HG03095 (cell line): ENCODE measurements around the gene MED4.
"Not testable (repeated sequence)": the region's sequence is repeated elsewhere in the genome, so short reads cannot be mapped to it uniquely, and the experiment has no call there.

Source experiments
- ATAC-seq: cut with Tn5 transposase; IDR thresholded peaks from one replicate; pipeline ENCODE4 v1.9.1; 2021; ENCODE audit warnings: moderate library complexity; ENCODE audit not compliant: unreplicated experiment

The MED4 gene

DNA sequence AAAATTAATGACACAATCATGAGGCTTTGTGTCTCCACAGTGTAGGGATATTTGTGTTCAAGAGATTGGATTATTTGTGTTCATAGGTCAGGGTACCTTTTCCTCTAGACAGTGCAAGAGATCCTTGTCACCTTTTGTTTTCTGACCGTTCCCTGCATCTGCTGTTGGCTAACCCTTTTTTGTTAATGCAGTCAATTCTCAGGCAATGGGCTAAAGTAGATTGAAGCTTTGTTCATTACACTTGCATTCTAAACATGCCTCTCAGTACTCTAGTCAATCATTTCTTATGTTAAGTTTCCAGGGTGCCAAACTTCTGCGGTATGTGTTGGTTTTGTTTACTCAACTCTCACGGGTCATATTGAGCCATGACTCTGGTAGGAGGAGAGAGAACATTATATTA, 1.8 kb upstream of the MED4 start:
- no peak for ATAC-seq

DNA sequence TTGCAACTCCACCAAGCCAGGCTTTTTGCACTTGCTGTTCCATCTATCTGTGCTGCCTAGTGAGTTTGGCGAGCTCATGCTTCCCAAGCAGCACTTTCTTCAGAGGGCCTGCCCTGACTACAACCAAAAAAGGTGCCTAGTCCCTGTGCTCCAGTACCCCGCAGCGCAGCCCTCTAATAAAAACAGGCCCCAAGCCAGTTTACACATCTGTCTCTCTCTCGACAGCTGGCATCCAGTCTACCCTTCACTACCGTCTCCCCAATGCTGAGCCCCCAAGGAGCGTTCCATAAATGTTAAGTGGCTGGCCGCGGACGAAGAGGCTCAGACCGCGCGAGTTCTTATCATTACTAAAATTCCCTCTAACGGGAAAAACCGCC, 512 bp downstream of the MED4 start:
- ATAC-seq: no peak

DNA sequence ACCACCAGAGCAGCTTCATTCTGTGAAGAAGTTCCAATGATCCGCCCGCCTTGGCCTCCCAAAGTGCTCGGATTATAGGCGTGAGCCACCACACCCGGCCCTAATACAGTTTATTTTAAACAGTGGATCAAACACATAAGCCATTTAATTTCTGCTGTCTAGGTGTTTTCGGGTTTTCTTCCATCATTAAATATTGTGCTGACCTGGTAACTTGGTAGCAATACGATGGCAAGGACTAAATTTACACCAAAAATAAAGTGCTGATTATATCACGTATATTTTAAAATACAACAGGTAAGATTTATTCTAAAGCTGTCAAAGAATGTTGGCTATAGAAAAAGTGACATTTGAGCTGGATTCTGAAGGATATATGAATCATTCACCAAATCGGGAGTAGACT, 1.3 kb downstream of the MED4 start:
- no peak for ATAC-seq

DNA sequence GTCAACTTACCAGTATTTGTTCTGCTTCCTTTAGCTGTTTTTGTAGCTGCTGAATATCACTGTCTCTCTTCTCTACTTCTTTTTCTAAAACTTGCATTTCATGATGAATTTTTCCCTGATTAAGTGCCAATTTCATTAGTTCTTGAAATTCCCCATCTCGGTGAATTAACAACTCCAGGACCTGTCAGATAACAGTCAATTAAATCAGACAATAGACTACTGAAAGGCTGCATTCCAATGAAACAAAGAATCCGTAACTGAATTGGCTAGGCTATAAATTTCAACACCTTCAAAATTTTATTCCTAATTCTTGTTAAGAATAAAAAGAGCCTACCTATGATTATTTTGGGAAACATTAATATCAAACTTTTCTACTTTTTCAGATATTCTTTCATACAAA, 8.6 kb downstream of the MED4 start:
- ATAC-seq: no peak

DNA sequence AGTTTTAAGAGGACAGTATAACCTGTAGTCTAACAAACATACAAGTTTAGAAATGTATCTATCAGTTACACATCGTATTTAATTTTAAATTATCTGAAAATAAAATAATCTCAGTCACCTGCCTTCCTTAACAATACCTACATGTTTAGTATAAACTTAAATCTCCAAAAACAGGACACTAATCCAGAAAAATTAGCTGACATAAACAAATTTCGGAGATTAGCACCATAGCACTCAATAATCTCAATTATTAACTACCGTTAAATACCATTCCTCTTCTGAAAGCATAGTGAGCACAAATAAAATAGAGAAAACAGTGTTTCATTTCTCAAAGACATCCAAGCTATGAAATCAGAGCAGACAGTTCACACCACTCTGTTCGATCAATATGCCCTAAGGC, 13.2 kb downstream of the MED4 start:
- no peak for ATAC-seq

DNA sequence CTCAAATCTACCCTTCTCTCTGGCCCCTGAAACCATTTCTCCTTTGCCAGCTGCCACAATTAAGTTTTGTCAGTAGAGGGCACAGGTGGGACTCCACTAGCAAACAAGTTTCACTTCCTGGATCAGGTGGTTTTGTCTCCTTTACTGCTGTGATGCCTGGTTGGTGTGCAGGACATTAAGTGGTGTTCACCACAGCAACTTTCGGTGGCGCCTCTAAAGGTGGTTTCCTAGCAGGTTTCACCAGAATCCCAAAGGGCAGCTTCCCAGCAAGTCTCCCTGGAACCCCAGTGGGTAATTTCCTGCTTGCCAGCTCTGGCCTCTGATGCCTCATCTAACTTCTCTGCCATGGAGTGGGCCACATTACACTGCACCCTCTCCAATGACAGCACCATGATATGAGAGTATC, 16.6 kb downstream of the MED4 start:
- peak; percentile 94 for ATAC-seq

DNA sequence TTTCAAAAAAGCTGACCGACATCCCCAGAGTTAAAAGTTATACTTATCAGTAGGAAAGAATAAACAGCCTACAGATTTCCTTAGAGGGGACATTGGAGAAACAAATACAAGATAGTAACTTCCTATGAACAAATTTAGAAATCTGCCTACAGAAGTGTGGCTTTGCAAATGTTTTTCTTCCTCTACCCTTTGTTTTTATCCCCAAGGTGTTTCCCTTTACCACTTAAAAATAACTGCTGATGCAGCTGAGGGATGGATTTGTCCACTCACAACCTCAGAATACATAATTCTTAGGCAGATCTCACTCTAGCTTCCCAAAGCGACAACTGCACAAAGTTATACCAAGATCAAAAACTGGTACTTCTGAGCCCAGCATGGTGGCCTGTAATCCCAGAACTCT, 20.9 kb downstream of the MED4 start:
- no peak for ATAC-seq

DNA sequence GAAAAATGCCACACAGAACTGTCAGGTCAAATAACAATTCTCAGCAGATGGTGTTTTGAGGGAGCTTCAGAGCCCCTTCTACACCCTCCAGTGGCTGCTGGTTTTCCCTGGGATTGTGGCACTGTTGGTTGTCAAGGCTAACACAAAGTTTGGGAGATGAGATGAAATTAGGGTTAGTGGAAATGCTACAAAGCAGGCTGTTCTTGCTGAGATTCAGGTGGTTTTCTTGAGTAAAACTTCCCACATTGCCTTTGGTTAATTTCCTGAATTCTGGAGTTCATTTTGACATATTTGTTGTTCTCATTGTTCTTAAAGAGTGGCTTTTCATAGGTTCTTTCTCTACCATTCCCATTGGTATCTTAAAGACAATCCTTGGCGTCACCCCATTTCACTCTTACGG, 22.1 kb downstream of the MED4 start:
- ATAC-seq: no peak

DNA sequence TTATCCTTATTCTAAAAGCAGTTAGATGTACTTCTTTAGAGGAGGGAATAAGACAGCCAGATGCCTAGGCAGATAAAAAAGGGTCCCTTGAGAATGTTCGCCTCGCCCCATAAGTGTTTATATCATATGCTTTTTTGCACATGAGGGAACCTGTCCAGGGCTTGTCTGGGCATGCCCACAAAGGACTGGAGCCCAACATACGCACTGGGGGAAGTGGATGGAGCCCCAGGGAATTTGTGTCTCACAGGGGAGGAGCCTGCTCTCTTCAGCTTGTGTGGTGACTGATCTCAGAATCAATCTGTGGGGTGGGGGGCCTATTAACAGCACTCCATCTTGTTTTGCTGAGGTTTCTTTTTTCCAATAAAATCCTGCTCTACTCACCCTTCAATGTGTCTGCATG, 22.6 kb downstream of the MED4 start:
- no peak for ATAC-seq

DNA sequence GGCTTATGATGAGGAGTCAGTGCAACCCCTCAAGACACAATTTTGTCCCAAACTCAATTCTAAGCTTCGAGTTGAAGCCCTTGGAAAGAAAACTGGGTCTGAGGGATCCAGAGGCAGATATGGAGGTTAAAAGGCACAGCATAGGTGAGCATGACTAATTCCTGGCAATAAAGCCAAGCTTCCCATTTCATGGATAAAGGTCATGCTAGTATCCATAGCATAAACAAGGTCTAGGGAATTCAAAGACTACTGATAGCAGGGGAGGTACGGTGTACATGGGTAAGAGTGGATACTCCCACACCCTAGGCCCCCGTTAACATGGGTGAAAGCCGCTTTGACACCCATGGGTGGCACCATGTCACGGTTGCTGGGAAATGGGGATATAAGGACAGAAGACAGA, 24.0 kb downstream of the MED4 start:
- ATAC-seq: no peak

DNA sequence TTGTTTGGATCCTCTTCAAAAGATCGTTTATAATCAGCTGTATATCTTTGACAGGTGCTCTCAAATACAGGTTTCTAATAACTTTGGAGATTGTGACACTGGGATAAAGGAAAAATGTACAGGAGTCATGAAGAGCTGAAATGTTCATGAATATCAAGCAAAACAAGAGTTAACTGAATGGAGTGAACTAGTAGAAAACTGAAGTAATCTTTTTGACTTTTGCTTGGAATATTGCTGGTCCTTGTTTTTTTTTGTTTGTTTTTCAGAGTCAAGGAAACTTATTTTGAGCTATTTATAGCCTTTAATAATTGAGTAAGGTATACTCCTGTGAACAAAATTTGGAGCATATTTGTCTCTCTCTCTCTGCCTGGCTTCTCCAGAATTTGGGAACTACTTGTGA, 25.3 kb downstream of the MED4 start:
- ATAC-seq: no peak

DNA sequence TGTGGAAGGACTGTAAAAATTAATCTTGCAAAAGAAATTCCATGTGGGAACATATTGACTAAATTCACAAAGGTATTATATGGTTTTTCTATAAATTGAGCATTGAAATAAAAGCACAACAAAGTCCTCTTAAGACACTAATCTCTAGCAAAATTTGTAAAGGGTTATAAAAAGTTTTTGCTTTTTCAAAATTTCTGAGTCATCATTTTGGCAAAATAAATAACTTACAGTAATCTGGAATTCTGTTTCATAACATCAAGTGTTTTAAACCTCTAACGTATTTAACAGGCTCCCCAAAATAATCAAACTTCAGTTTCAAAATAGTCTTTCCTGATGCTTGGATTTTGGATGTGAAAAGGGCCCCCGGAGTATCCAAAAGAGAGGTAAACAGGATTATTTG, 26.0 kb downstream of the MED4 start:
- ATAC-seq: no peak

DNA sequence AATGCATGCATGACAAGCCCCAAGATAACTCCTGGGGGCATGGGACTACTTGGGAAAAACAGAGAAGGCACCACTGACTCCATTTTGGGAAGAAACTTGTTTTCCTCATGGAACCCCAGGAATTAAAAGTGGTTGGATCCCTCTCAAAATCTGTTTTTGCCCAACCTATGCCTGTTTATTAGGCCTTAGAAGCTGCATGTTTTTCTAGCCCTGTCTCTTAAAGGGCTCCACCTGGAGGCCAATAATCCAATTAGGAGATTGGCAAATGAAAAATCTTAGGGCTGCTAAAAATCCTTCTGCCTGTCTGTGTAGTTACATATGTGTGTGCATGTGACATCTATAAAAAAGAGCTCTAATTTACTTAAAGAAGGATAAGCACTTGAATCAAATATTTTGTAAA, 26.9 kb downstream of the MED4 start:
- no peak for ATAC-seq

DNA sequence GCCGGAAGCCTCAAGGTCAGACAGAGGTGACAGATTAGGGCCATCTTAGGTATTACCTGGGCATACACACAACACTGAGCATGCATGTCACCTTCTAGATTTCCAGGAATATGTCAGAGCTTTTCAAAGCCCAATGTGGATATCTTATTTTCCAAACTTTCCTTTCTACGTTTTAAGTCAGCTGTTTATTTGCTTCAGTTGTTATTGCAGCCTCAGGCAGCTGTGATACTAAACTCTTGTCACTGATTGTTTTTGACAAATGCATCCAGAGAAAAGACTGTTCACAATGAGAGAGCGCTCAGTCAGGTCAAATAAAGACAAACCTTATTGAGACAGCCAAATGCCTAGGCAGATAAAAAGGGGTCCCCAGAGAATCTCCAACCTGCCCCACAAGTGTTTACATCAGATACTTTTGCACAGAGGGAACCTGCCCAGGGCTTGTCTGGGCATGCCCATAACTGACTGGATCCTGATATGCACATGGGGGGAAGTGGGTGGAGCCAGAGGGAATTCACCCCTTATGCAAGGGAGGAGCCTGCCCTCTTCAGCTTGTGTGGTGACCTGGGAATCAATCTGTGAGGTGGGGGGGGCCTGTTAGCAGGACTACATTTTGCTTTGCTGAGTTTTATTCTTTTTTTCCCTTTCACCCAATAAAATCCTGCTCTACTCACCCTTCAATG, 28.5 kb downstream of the MED4 start:
- no peak for ATAC-seq

DNA sequence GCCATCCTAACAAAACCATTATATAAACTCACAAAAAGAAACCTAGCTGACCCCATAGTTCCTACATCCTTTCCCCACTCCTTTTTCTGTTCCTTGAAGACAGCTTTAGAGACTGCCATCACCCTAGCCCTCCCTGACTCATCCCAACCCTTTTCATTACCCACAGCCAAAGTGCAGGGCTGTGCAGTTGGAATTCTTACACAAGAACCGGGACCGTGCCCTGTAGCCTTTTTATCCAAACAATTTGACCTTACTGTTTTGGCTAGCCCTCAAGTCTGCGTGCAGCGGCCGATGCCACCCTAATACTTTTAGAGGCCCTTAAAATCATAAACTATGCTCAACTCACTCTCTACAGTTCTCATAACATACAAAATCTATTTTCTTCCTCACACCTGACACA, 35.0 kb downstream of the MED4 start:
- not testable (repeated sequence) for ATAC-seq

DNA sequence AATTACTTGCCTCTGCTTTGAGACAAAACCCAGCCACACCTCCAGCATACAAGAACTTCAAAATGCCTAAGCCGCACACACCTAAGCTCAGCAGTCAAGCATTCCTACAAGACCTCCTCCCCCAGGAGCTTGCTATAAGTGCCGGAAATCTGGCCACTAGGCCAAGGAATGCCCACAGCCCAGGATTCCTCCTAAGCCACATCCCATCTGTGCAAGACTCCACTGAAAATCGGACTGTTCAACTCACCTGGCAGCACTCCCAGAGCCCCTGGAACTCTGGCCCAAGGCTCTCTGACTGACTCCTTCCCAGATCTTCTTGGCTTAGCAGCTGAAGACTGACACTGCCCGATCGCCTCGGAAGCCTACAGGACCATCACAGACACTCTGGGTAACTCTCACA, 36.4 kb downstream of the MED4 start:
- ATAC-seq: not testable (repeated sequence)

DNA sequence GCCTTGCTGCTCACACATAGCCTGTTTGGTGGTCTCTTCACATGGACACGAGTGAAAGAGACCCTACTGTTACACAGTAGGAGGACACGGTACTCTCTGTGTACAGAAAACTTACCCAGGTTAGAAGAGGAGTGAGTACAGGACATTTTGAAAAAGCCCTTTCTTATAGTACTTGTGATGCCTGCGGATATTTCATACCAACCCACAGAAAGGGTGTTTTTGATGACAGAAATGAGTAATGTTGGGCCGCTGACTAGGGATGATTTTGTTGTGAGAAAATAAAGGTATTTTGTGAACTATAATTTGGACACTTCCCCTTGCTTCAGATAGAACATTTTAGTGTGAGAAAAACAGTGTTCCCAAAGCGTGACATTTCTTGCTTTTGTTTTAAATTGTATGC, 39.2 kb downstream of the MED4 start:
- no peak for ATAC-seq

DNA sequence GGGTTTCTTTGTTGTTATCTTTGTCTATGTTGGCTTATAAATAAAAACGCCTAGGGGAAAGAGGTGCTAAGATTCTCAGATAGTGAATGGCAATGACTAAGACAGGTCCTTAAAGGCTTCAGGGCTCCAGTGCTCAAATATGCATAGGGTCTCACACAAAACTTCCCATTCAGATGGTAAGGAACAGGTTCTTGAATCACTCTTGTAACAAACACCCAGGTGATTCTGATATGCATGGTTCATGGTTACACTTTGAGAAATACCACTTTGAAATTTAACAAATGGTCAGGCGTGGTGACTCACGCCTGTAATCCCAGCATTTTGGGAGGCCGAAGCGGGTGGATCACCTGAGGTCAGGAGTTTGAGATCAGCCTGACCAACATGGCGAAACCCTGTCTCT, 40.3 kb downstream of the MED4 start:
- no peak for ATAC-seq

DNA sequence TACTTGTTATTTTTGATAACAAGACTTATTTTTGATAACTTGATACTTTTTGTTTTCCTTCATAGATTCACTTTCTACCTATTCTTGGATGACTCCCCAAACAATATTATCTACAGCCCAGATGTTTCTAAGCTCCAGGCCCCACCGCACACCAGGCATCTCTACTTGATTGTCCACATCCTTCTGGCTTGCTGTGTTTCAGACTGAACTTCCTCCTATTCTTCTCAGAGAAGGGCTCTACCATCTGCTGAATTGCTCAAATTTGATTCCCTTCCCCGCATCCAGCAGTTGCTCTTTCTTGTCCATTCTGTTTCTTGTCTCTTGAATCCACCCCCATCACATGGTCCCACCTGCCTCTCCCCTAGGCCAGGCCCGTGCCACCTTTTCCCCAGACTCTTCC, 44.4 kb downstream of the MED4 start:
- ATAC-seq: no peak

DNA sequence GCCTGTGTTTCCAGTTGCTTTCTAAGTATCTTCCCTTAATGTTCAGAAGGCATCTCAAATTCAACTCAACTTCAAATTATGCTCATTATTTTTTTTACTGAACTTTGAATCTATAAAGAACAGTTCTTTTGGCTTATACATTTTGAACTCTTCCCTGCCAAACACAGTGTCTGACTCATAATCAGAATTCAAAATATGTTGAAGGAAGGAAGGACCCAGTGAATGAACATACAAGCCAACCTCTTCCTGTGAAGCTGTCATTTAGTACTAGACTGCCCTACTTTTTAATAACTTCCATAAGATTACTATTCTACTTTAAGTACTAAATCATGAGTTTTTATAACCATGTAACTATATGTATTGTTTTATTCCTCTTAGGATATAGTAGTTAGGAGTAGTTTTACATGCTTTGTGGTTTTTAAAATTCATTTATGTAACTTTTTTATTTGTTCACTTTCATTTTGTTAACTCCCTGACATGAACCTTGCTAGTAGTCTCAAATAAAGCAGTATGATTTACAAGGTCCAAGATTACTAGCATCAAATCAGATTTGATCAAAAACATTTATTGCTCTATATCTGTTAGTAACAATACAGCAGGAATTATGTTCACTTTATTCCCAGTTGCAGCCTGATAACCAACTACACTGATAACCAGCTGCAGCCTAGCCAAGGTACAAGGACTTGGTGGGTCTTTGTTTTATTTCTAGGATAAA, 51.0 kb downstream of the MED4 start:
- ATAC-seq: no peak

DNA sequence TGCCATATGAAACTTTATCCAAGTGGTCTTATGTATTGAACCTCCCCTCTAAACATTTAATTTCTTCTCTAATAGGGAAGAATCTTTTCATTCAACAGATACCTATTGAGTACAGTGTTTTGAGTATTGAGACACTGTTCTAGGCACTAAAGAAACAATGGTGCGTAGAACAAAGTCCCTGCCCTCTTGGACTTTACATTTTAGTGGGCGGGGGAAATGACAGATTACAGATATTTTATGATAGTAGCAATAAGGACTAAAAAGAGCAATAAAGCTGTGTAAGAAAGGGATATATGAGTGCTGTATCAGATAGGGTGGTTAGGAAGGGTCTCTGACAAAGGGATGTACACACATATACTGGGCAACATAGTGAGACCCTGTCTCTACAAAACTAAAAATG, 52.0 kb downstream of the MED4 start:
- ATAC-seq: no peak

DNA sequence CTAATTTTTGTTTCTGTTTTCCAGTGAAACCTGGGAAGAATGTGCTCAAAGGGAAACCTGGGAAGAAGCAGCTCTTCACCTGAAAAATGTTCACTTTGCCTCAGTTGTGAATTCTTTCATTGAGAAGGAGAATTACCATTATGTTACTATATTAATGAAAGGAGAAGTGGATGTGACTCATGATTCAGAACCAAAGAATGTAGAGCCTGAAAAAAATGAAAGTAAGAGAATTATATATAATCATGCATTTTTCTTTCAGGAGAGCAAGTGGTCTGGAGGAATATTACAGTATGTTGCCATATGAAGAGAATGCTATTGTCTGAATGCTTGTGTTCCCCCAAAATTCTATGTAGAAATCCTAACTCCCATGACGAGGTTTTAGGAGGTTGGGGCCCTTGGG, 54.0 kb downstream of the MED4 start:
- no peak for ATAC-seq

DNA sequence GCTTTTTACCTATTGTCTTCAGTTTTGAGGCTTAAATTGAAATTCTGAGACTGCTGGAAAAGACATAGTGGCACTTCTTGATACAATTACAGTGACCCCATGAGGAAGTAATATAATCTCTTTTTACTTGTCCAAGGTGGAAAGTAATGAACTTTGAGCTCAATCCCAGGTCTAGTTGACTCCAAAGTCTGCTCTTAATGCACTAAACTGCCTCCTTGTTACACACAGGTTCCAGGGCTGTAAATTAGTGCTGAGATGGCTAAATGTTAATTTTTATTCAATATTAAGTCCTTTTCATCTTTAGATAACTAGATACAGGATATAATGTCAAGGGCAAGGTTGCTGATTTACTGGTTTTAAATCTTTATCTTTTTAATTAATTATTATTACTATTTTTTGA, 54.9 kb downstream of the MED4 start:
- ATAC-seq: no peak
